ENCODE data around the gene MAP2.

- TF ChIP-seq NFYB (CRISPR knock-in tag; IDR thresholded peaks at IDR 0.05) (no peak), ARID4A (CRISPR knock-in tag; IDR thresholded peaks at IDR 0.05; ENCODE audit: borderline replicate concordance) (no peak)
Observed at GRCh38 chr2:209525834-209526281, 102.0 kb downstream of the MAP2 start.

Measured in HepG2 (cell line).